Sigmoid colon (tissue), 7 donors: ENCODE data around the gene DMRT1. TPM values are rescaled to one million over a fixed set of nuclear protein-coding genes. Genes with fewer than 3 reads are reported as not detected.

ENCODE experiments used
- DNase-seq: peaks from one replicate; pipeline ENCODE4 v3.0.0-alpha.2; 2019
- H3K27ac ChIP-seq, 4 donors: fragments of 200-600 bp; sonication (generic); one replicate each; pipeline ENCODE4 v1.5.1; 2016 to 2019; ENCODE audit warnings: mild to moderate bottlenecking in 1 of 4
- H3K27me3 ChIP-seq, 3 donors: fragments of 200-600 bp; sonication (generic); one replicate each; pipeline ENCODE4 v1.5.1; 2019; ENCODE audit warnings: mild to moderate bottlenecking in 1 of 3
- H3K36me3 ChIP-seq, 4 donors: fragments of 200-600 bp; sonication (generic); one replicate each; pipeline ENCODE4 v1.5.1; 2016 to 2019
- H3K4me1 ChIP-seq, 4 donors: fragments of 200-600 bp; sonication (generic); one replicate each; pipeline ENCODE4 v1.5.1; 2017 to 2019
- H3K4me3 ChIP-seq, 4 donors: fragments of 200-600 bp; sonication (generic); one replicate each; pipeline ENCODE4 v1.5.1; 2017 to 2019; ENCODE audit warnings: mild to moderate bottlenecking in 2 of 4, moderate library complexity in 1 of 4
- H3K9me3 ChIP-seq, 4 donors: fragments of 200-600 bp in 3 of 4; sonication (generic) in 3 of 4; one replicate each; pipeline versions ENCODE4 v1.5.1 to v1.6.1; 2013 to 2019
- EP300 ChIP-seq, 4 donors: sonication (generic); formaldehyde crosslinking; IDR thresholded peaks; one replicate each; pipeline ENCODE4 v1.6.1; 2017; ENCODE audit warnings: antibody characterized with exemption in 4 of 4
- POLR2A ChIP-seq, 2 donors: fragments of 450-650 bp; IDR thresholded peaks; one replicate each; pipeline ENCODE4 v1.6.1; 2016; ENCODE audit warnings: antibody characterized with exemption in 2 of 2, mild to moderate bottlenecking in 2 of 2, moderate library complexity in 2 of 2
- POLR2AphosphoS5 ChIP-seq, 4 donors: sonication (generic); formaldehyde crosslinking; IDR thresholded peaks; one replicate each; pipeline ENCODE4 v1.6.1; 2017; ENCODE audit warnings: antibody characterized with exemption in 4 of 4
- WGBS, 2 donors: extraction: QIAGEN DNeasy Blood & Tissue Kit; methylation state at CpG; one replicate each; pipeline ENCODE4 v1.1.7; 2013; 5-methylcytosine and 5-hydroxymethylcytosine counted together
- intact Hi-C: fragments of 100-400 bp; cut with DNase I; formaldehyde crosslinking; loops from one replicate; pipeline ENCODE4 v1.15.1; 2023
- polyA plus RNA-seq, 3 donors: library from polyadenylated mRNA; stranded (reverse); fragments of 200-250 nt; gene quantifications; one replicate each; pipeline ENCODE4 v1.2.3, GENCODE V29; 2013
- total RNA-seq, 4 donors: library from RNA; depleted of rRNA; stranded (reverse); fragments of >200 nt; gene quantifications; one replicate each; pipeline ENCODE4 v1.1.0, GENCODE V29; 2016
- TF ChIP-seq, protein P1 (sequence below), 4 experiments: fragments of 450-650 bp in 3 of 4; fragments of 200-600 bp in 1 of 4; IDR thresholded peaks; one replicate each; pipeline ENCODE4 v1.5.1; 2016 to 2019; ENCODE audit warnings: antibody characterized with exemption in 4 of 4, mild to moderate bottlenecking in 3 of 4, moderate library complexity in 2 of 4
- donor health status: healthy with polysubstance abuse.
- donor health status: Bipolar disorder and iron deficiency.
- donor health status: healthy.

Gene DMRT1
- total RNA-seq = not detected
- polyA plus RNA-seq = under 1 TPM in 1 of 3 donors, not detected in 2; 0.60 TPM

- Histone ChIP-seq H3K27me3 (peaks cover 21 to 74% (median 54%) of the 10 kb centered on the region in 3 donors), H3K4me3 (no peak within 1 kb of the TSS), H3K4me1 (peaks cover 0 to 26% (median 15%) of the 10 kb centered on the region in 4 donors), H3K36me3 (no peaks in the 10 kb centered on the region), H3K9me3 (no peaks in the 10 kb centered on the region), H3K27ac (no peak within 1 kb of the TSS)
- 3 to 5% methylated on average over 84 of the region's 84 CpGs for WGBS, 2 donors
- DNase-seq = no peak
- TF ChIP-seq, protein P1, sequence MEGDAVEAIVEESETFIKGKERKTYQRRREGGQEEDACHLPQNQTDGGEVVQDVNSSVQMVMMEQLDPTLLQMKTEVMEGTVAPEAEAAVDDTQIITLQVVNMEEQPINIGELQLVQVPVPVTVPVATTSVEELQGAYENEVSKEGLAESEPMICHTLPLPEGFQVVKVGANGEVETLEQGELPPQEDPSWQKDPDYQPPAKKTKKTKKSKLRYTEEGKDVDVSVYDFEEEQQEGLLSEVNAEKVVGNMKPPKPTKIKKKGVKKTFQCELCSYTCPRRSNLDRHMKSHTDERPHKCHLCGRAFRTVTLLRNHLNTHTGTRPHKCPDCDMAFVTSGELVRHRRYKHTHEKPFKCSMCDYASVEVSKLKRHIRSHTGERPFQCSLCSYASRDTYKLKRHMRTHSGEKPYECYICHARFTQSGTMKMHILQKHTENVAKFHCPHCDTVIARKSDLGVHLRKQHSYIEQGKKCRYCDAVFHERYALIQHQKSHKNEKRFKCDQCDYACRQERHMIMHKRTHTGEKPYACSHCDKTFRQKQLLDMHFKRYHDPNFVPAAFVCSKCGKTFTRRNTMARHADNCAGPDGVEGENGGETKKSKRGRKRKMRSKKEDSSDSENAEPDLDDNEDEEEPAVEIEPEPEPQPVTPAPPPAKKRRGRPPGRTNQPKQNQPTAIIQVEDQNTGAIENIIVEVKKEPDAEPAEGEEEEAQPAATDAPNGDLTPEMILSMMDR (IDR thresholded peaks at IDR 0.05) = no peak
- TF ChIP-seq EP300 (IDR thresholded peaks at IDR 0.05) (no peak), POLR2A (IDR thresholded peaks at IDR 0.05) (no peak), POLR2AphosphoS5 (IDR thresholded peaks at IDR 0.05) (no peak)
- intact Hi-C loops = no loop called here
These were observed at the start of gene DMRT1 for GRCh38 chr9:841371-842209. Gene DMRT1, plus strand, starts transcription at chr9:841697. Its CDS starts 142 bp downstream, at chr9:841839.

DNA sequence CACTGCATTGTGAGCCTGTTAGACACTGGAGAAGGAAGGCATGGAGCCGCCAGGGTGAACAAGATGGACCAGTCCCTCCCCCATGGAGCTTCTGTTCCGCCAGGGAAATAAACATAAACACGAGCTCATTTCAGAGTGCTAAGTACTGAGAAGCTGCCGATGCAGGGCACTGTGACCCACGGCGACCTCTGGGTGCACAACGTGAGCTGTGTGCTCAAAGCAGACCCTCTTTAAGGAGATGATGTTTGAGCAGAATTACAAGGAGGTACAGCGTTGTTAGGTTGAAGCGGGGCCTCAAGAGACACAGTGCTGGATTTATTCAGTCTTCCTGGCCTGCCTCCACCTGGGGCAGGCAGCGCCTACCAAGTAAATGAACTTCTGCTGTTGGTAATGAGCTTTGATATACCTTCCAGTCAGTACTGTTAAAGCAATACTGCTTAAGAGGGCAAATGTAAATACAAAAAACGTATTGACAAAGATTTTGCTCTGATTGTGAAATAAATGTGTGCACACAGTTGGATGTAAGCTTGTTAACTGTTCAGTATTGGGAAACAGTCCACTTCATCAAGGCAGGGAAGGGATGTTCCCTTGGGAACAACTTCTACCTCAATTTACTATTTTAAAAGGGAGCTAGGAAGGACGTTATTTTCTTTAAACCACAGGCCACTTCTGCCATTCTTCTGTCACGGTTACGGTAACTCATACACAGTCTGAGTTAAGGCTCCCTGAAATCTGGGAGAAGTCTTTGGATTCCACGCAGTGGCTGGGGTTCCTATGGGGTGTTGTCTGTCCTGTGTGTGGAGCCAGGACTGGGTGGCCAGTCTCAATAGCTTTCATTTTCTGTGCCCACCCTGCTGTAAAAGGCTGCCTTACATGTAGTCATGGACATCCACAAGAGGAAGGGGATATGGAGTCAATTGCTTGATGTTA lies 48.9 kb upstream of the DMRT1 start:
- TF ChIP-seq, protein P1 (IDR thresholded peaks at IDR 0.05) = no peak
- TF ChIP-seq EP300 (IDR thresholded peaks at IDR 0.05) = no peak
- no peak for TF ChIP-seq POLR2AphosphoS5 (IDR thresholded peaks at IDR 0.05)
- no peak for TF ChIP-seq POLR2A (IDR thresholded peaks at IDR 0.05)

DNA sequence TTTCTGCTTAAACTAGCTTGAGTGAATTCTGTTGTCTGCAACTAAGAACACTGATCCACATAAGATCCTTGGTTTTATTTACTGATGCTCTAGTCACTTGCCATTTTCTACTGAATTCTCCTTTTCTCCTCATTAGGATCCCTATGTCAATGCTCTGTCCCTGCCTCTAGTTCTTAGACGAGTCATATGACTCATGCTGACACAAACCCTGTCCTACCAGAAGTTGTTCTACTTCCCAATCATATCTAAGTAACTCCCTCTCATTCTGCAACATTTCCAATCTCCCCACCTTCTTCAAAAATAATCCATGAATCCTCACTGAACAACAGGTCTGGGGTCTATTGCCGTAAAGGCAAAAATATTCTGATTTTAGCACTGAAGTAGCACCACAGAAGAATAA lies 47.1 kb upstream of the DMRT1 start:
- H3K4me3 ChIP-seq = no peak overlapping the region

More for the DNA sequence above, 48.9 kb upstream of the DMRT1 start:
- no peaks in the 10 kb centered on the region for H3K27me3 ChIP-seq
- no peaks in the 10 kb centered on the region for H3K4me1 ChIP-seq
- no peak overlapping the region for H3K27ac ChIP-seq
- H3K9me3 ChIP-seq = no peaks in the 10 kb centered on the region
- H3K36me3 ChIP-seq = no peaks in the 10 kb centered on the region
- intact Hi-C loops = no loop called here
- no peak for DNase-seq
- WGBS, 2 donors = 72 to 76% methylated on average over 15 of the region's 15 CpGs
- H3K4me3 ChIP-seq = no peak overlapping the region

DNA sequence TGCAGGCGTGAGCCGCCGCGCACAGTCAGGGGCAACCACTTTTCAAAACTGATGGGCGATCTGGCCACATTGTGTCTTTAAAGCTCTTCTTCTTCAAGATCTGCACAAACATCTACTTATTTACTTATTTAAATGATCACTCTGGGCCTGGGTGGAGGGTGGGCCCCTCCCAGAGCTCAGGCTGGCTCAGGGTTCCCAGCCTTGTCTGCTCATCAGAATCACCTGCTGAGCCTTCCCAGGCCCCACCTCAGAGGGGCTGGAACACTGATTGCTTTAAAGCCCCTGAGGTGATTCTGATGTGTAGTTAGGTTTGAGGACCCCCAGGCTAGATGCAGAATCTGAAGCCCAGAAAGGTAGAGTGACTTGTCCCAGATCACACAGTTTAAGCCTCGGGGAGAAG lies 45.6 kb upstream of the DMRT1 start:
- intact Hi-C loops = no loop called here
- Histone ChIP-seq H3K4me3 (no peak overlapping the region), H3K27me3 (peaks cover 0 to 3% (median 0%) of the 10 kb centered on the region in 3 donors), H3K36me3 (no peaks in the 10 kb centered on the region), H3K27ac (no peak overlapping the region), H3K4me1 (no peaks in the 10 kb centered on the region), H3K9me3 (no peaks in the 10 kb centered on the region)
- WGBS, 2 donors = 97 to 99% methylated on average over 6 of the region's 6 CpGs
- TF ChIP-seq, protein P1 (IDR thresholded peaks at IDR 0.05) = no peak
- TF ChIP-seq EP300 (IDR thresholded peaks at IDR 0.05) (no peak), POLR2AphosphoS5 (IDR thresholded peaks at IDR 0.05) (no peak), POLR2A (IDR thresholded peaks at IDR 0.05) (no peak)
- no peak for DNase-seq

More for the DNA sequence above, 47.1 kb upstream of the DMRT1 start:
- DNase-seq = no peak
- intact Hi-C loops = no loop called here
- Histone ChIP-seq H3K9me3 (no peaks in the 10 kb centered on the region), H3K4me1 (no peaks in the 10 kb centered on the region), H3K36me3 (no peaks in the 10 kb centered on the region), H3K27ac (no peak overlapping the region), H3K27me3 (no peaks in the 10 kb centered on the region)
- TF ChIP-seq POLR2A (IDR thresholded peaks at IDR 0.05) (no peak), EP300 (IDR thresholded peaks at IDR 0.05) (no peak)
- 92 to 93% methylated on average over 2 of the region's 2 CpGs for WGBS, 2 donors
